Kidney (tissue), 14 donors: ENCODE results near the gene ERBB3. TPM values are rescaled to one million over a fixed set of nuclear protein-coding genes. Genes with fewer than 3 reads are reported as not detected.

Source experiments
- DNase-seq, 5 donors: peaks; one replicate each; pipeline ENCODE4 v3.0.0-alpha.2; 2013 to 2020
- FAIRE-seq: peaks from 2 replicates; lab custom pipeline; 2012; peaks lifted over from hg19 to GRCh38; lab: Jason Lieb, UNC
- H3K27ac ChIP-seq, 2 donors: one replicate each; pipeline ENCODE4 v1.7.0; 2013; ENCODE audit warnings: low read depth in 2 of 2, low read length in 2 of 2, inconsistent platforms in 1 of 2
- H3K27me3 ChIP-seq: one replicate; pipeline ENCODE4 v1.7.1; 2013; ENCODE audit warnings: low read length, inconsistent platforms; ENCODE audit not compliant: control insufficient read depth, insufficient read depth
- H3K36me3 ChIP-seq, 3 donors: one replicate each; pipeline versions ENCODE4 v1.7.0 to v1.7.1; 2013; ENCODE audit warnings: low read length in 3 of 3, control low read depth in 1 of 3, inconsistent platforms in 1 of 3; ENCODE audit not compliant: insufficient read depth in 3 of 3, control insufficient read depth in 2 of 3
- H3K4me1 ChIP-seq, 3 donors: one replicate each; pipeline versions ENCODE4 v1.7.0 to v1.7.1; 2013; ENCODE audit warnings: low read length in 3 of 3, inconsistent platforms in 1 of 3, low read depth in 1 of 3; ENCODE audit not compliant: control insufficient read depth in 2 of 3, insufficient read depth in 2 of 3
- H3K4me3 ChIP-seq, 3 donors: one replicate each; pipeline versions ENCODE4 v1.7.0 to v1.8.1; 2013; ENCODE audit warnings: low read length in 3 of 3, control low read depth in 1 of 3, inconsistent platforms in 1 of 3
- H3K9ac ChIP-seq, 3 donors: one replicate each; pipeline versions ENCODE4 v1.7.0 to v1.7.1; 2013; ENCODE audit warnings: low read length in 3 of 3, control low read depth in 1 of 3, inconsistent platforms in 1 of 3
- H3K9me3 ChIP-seq, 3 donors: one replicate each; pipeline versions ENCODE4 v1.7.0 to v1.7.1; 2013; ENCODE audit warnings: low read length in 3 of 3, control low read depth in 1 of 3, inconsistent platforms in 1 of 3; ENCODE audit not compliant: control insufficient read depth in 2 of 3, insufficient read depth in 1 of 3
- intact Hi-C: fragments of 100-400 bp; cut with DNase I; formaldehyde crosslinking; loops from one replicate; pipeline ENCODE4 v1.11.1; 2022
- polyA plus RNA-seq: library from polyadenylated mRNA; stranded (reverse); fragments of 350-450 nt; fragmentation: Illumina TruSeq; extraction: RNeasy Lipid Tissue Mini Kit (QIAGEN cat#74804); gene quantifications from one replicate; pipeline ENCODE4 v1.2.3, GENCODE V29; 2014; ENCODE audit warnings: low read depth, low replicate concordance; ENCODE audit not compliant: insufficient read depth
- total RNA-seq: library from RNA; stranded (reverse); fragmentation: NEBNext Ultra II Directional; extraction: Animal tissue kit (Norgen Biotek cat#: 25700); gene quantifications from one replicate; pipeline ENCODE4 v1.2.1, GENCODE V29; 2021
- TF ChIP-seq, protein P1 (sequence below): IDR thresholded peaks from 3 replicates; pipeline ENCODE4 v1.5.1; 2012; ENCODE audit warnings: mild to moderate bottlenecking, moderate library complexity, borderline replicate concordance; ENCODE audit not compliant: insufficient read depth; ENCODE audit errors: extremely low read depth
- donor health status: control.
- donor health status: control.
- donor health status: control.
- donor health status: control.
- donor health status: control.
- donor health status: DM: yes; HTN: yes; CAD: no.
- donor health status: Normal renal cell carcinoma (clear cell type).

ERBB3 gene
- total and polyA plus RNA-seq, 2 donors from 2014 or later: 31.5 to 58.1 TPM

GRCh38 chr12:56037161-56037560 lies 42.8 kb upstream of the ERBB3 start:
- intact Hi-C loops: no loop called here
- DNase-seq (no peak), FAIRE-seq (no peak)
- Histone ChIP-seq H3K4me3 (no peak overlapping the region), H3K36me3 (peaks cover 7 to 13% (median 10%) of the 10 kb centered on the region in 3 donors), H3K27ac (no peak overlapping the region), H3K9ac (no peak overlapping the region), H3K27me3 (no peaks in the 10 kb centered on the region), H3K9me3 (no peaks in the 10 kb centered on the region), H3K4me1 (peaks cover 2 to 4% (median 3%) of the 10 kb centered on the region in 3 donors)
- TF ChIP-seq, protein P1, sequence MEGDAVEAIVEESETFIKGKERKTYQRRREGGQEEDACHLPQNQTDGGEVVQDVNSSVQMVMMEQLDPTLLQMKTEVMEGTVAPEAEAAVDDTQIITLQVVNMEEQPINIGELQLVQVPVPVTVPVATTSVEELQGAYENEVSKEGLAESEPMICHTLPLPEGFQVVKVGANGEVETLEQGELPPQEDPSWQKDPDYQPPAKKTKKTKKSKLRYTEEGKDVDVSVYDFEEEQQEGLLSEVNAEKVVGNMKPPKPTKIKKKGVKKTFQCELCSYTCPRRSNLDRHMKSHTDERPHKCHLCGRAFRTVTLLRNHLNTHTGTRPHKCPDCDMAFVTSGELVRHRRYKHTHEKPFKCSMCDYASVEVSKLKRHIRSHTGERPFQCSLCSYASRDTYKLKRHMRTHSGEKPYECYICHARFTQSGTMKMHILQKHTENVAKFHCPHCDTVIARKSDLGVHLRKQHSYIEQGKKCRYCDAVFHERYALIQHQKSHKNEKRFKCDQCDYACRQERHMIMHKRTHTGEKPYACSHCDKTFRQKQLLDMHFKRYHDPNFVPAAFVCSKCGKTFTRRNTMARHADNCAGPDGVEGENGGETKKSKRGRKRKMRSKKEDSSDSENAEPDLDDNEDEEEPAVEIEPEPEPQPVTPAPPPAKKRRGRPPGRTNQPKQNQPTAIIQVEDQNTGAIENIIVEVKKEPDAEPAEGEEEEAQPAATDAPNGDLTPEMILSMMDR: no peak

GRCh38 chr12:56038022-56038655 lies 41.8 kb upstream of the ERBB3 start:
- Histone ChIP-seq H3K27ac (no peak overlapping the region), H3K9me3 (no peaks in the 10 kb centered on the region), H3K4me3 (no peak overlapping the region), H3K36me3 (peaks cover under 1 to 8% (median 2%) of the 10 kb centered on the region in 3 donors), H3K27me3 (no peaks in the 10 kb centered on the region), H3K4me1 (peaks cover 3 to 8% (median 7%) of the 10 kb centered on the region in 3 donors), H3K9ac (no peak overlapping the region)
- TF ChIP-seq, protein P1: no peak
- intact Hi-C loops: no loop called here
- DNase-seq (peak in 1 of 5 donors; percentile 34), FAIRE-seq (no peak)

- no peak for FAIRE-seq
- Histone ChIP-seq H3K9ac (no peak overlapping the region), H3K27me3 (no peaks in the 10 kb centered on the region), H3K27ac (no peak overlapping the region), H3K9me3 (no peaks in the 10 kb centered on the region), H3K4me1 (peaks cover 3 to 8% (median 8%) of the 10 kb centered on the region in 3 donors), H3K4me3 (no peak overlapping the region), H3K36me3 (peaks cover 6 to 16% (median 14%) of the 10 kb centered on the region in 3 donors)
- intact Hi-C loops: no loop called here
- TF ChIP-seq, protein P1: no peak
- DNase-seq: no peak
Observed at GRCh38 chr12:56040151-56040550, 39.8 kb upstream of the ERBB3 start.
